PC-3 (cell line): Measurements from ENCODE around the gene TNP1. TPM values are rescaled to one million over a fixed set of nuclear protein-coding genes. Genes with fewer than 3 reads are reported as not detected.

ENCODE experiments used
- ATAC-seq: fragments of 200-7000 bp; cut with Tn5 transposase; 2 replicates; pipeline ENCODE4 v1.9.1; 2020; ENCODE audit warnings: mild to moderate bottlenecking, moderate library complexity
- BruUV-seq: library from RNA; stranded (reverse); fragments of 400-500 nt; replicated peaks from 2 replicates; lab custom pipeline; 2021; lab: Mats Ljungman, UMichigan
- CTCF ChIA-PET: fragments of 300-600 bp; sonication (Branson Sonifier 250); formaldehyde crosslinking; loops from one replicate; lab custom pipeline; 2022; ENCODE audit warnings: antibody characterized with exemption; lab: Charles Lee
- POLR2A ChIA-PET: fragments of 300-600 bp; sonication (Branson Sonifier 250); formaldehyde crosslinking; loops from one replicate; lab custom pipeline; 2022; ENCODE audit warnings: antibody characterized with exemption; ENCODE audit not compliant: unreplicated experiment; lab: Charles Lee
- DNase-seq: peaks from one replicate; pipeline ENCODE4 v3.0.0-alpha.2; 2015
- H2AFZ ChIP-seq: fragments of 300-600 bp; sonication (generic); 2 replicates; pipeline ENCODE4 v1.6.0; 2016; ENCODE audit warnings: antibody characterized with exemption, low read length
- H3F3A ChIP-seq: fragments of 300-600 bp; sonication (generic); one replicate; pipeline ENCODE4 v1.6.0; 2017; ENCODE audit warnings: antibody characterized with exemption, low read length, control low read depth, mild to moderate bottlenecking; ENCODE audit not compliant: unreplicated experiment
- H3K27ac ChIP-seq: fragments of 300-600 bp; sonication (generic); 2 replicates; pipeline ENCODE4 v1.5.1; 2016; ENCODE audit warnings: mild to moderate bottlenecking, low read length
- H3K27me3 ChIP-seq: fragments of 300-600 bp; sonication (generic); 2 replicates; pipeline ENCODE4 v1.6.1; 2016; ENCODE audit warnings: low read length, mixed read lengths
- H3K36me3 ChIP-seq: fragments of 300-600 bp; sonication (generic); 2 replicates; pipeline ENCODE4 v1.6.1; 2016; ENCODE audit warnings: low read depth, mixed run types, low read length, mixed read lengths
- H3K4me1 ChIP-seq: fragments of 300-600 bp; sonication (generic); 2 replicates; pipeline ENCODE4 v1.5.1; 2016; ENCODE audit warnings: low read length; ENCODE audit not compliant: insufficient read depth
- H3K4me2 ChIP-seq: fragments of 300-600 bp; sonication (generic); 2 replicates; pipeline ENCODE4 v1.6.0; 2016; ENCODE audit warnings: low read length
- H3K4me3 ChIP-seq: fragments of 300-600 bp; sonication (generic); 2 replicates; pipeline ENCODE4 v1.5.1; 2016; ENCODE audit warnings: mild to moderate bottlenecking, low read length, mixed read lengths
- H3K79me2 ChIP-seq: fragments of 300-600 bp; sonication (generic); 2 replicates; pipeline ENCODE4 v1.6.1; 2017; ENCODE audit warnings: low read length, mixed read lengths
- H3K9ac ChIP-seq: fragments of 300-600 bp; sonication (generic); 2 replicates; pipeline ENCODE4 v1.6.0; 2016; ENCODE audit warnings: mild to moderate bottlenecking, low read length
- H3K9me2 ChIP-seq: fragments of 300-600 bp; sonication (generic); replicated peaks from 2 replicates; pipeline ENCODE4 v1.6.1; 2016; ENCODE audit warnings: mixed run types, low read length, mixed read lengths
- H3K9me3 ChIP-seq: fragments of 300-600 bp; sonication (generic); 2 replicates; pipeline ENCODE4 v1.6.1; 2016; ENCODE audit warnings: low read length, mixed read lengths
- H4K20me1 ChIP-seq: fragments of 300-600 bp; sonication (generic); 2 replicates; pipeline ENCODE4 v1.6.1; 2016; ENCODE audit warnings: low read length, mixed read lengths
- CTCF ChIP-seq: fragments of 300-600 bp; sonication (generic); conservative IDR thresholded peaks from 2 replicates; pipeline ENCODE4 v1.5.1; 2017; ENCODE audit warnings: antibody characterized with exemption, low read depth, mild to moderate bottlenecking, low read length
- EZH2 ChIP-seq: fragments of 300-600 bp; sonication (generic); IDR thresholded peaks from one replicate; pipeline ENCODE4 v1.6.1; 2017; ENCODE audit warnings: antibody characterized with exemption, mild to moderate bottlenecking, low read length; ENCODE audit not compliant: unreplicated experiment
- EZH2phosphoT487 ChIP-seq: fragments of 300-600 bp; sonication (generic); IDR thresholded peaks from 2 replicates; pipeline ENCODE4 v1.6.1; 2018; ENCODE audit warnings: mild to moderate bottlenecking, antibody characterized with exemption, low read length, borderline replicate concordance
- intact Hi-C: fragments of 100-400 bp; cut with micrococcal nuclease; formaldehyde crosslinking; loops from 2 replicates; pipeline ENCODE4 v1.9.0; 2023
- total RNA-seq: library from RNA; depleted of rRNA; stranded (reverse); fragments of >200 nt; gene quantifications from 2 replicates; pipeline ENCODE4 v1.2.3, GENCODE V29; 2014

TNP1 gene
- total RNA-seq, 1 experiment from 2014 or later = not detected

- ChIA-PET POLR2A (no interaction called here), CTCF (no interaction called here)
- Histone ChIP-seq H3K4me1 (no peaks in the 10 kb centered on the region), H3K79me2 (no peaks in the 10 kb centered on the region), H3K9me3 (no peaks in the 10 kb centered on the region), H4K20me1 (no peaks in the 10 kb centered on the region), H3K9ac (no peak overlapping the region), H3K4me3 (no peak overlapping the region), H3K9me2 (no peaks in the 10 kb centered on the region), H3K36me3 (no peaks in the 10 kb centered on the region), H3K4me2 (no peak overlapping the region), H3K27me3 (no peaks in the 10 kb centered on the region; the same call in 1 of the 2 replicates), H2AFZ (no peak overlapping the region), H3K27ac (no peak overlapping the region), H3F3A (no peaks in the 10 kb centered on the region)
- TF ChIP-seq CTCF (no peak), EZH2phosphoT487 (no peak), EZH2 (no peak)
- DNase-seq (no peak), ATAC-seq (no peak)
- intact Hi-C loops = no loop called here
- no TSS peak for BruUV-seq
Measured at GRCh38 chr2:216882876-216883275, 23.0 kb upstream of the TNP1 start.

- no peak for DNase-seq
- TF ChIP-seq EZH2 = no peak
- TF ChIP-seq EZH2phosphoT487 = no peak
- no peak for TF ChIP-seq CTCF
- Histone ChIP-seq H3K4me2 (no peak overlapping the region), H3K9me3 (no peaks in the 10 kb centered on the region), H3K36me3 (no peaks in the 10 kb centered on the region), H3K27me3 (no peaks in the 10 kb centered on the region), H3K9ac (no peak overlapping the region), H3K4me1 (no peaks in the 10 kb centered on the region), H2AFZ (no peak overlapping the region), H3F3A (no peaks in the 10 kb centered on the region), H3K4me3 (no peak overlapping the region), H3K27ac (no peak overlapping the region), H4K20me1 (no peaks in the 10 kb centered on the region), H3K79me2 (no peaks in the 10 kb centered on the region), H3K9me2 (no peaks in the 10 kb centered on the region)
- ATAC-seq = no peak
- ChIA-PET POLR2A (no interaction called here), CTCF (no interaction called here)
- intact Hi-C loops = no loop called here
- no TSS peak for BruUV-seq
Measured at GRCh38 chr2:216881411-216881810, 21.5 kb upstream of the TNP1 start.

GRCh38 chr2:216880509-216881184 is 20.8 kb upstream of the TNP1 start:
- Histone ChIP-seq H3K9ac (no peak overlapping the region), H3K9me2 (no peaks in the 10 kb centered on the region), H3K79me2 (no peaks in the 10 kb centered on the region), H3K36me3 (no peaks in the 10 kb centered on the region), H3K4me2 (no peak overlapping the region), H3F3A (no peaks in the 10 kb centered on the region), H3K27ac (no peak overlapping the region), H2AFZ (no peak overlapping the region), H4K20me1 (no peaks in the 10 kb centered on the region), H3K27me3 (no peaks in the 10 kb centered on the region), H3K4me1 (no peaks in the 10 kb centered on the region), H3K4me3 (no peak overlapping the region), H3K9me3 (no peaks in the 10 kb centered on the region)
- no peak for DNase-seq
- CTCF ChIA-PET = no interaction called here
- TF ChIP-seq EZH2 (no peak), CTCF (no peak), EZH2phosphoT487 (no peak)
- intact Hi-C loops = no loop called here
- no peak for ATAC-seq
- POLR2A ChIA-PET = no interaction called here
- BruUV-seq = no TSS peak
